GM23338 (cell line): ENCODE data around the gene DNAJC12. TPM values are rescaled to one million over a fixed set of nuclear protein-coding genes. Genes with fewer than 3 reads are reported as not detected.
A peak's percentile ranks its signal among the peaks of the same experiment; 100 is the strongest.

Experiments used
- ATAC-seq: fragments of 200-7000 bp; cut with Tn5 transposase; 3 replicates; pipeline ENCODE4 v1.9.1; 2020
- DNase-seq: peaks from one replicate; pipeline ENCODE4 v3.0.0-alpha.2; 2015; ENCODE audit warnings: low spot score
- H2AFZ ChIP-seq: fragments of 200-600 bp; sonication (generic); 2 replicates; pipeline ENCODE4 v1.8.0; 2016; ENCODE audit warnings: antibody characterized with exemption, mild to moderate bottlenecking, moderate library complexity
- H3F3A ChIP-seq: fragments of 200-600 bp; sonication (generic); replicated peaks from 2 replicates; pipeline ENCODE4 v1.8.0; 2017; ENCODE audit warnings: antibody characterized with exemption, mixed run types, low read depth
- H3K27ac ChIP-seq: fragments of 200-600 bp; sonication (generic); 2 replicates; pipeline ENCODE4 v1.6.1; 2016; ENCODE audit warnings: low read depth
- H3K27me3 ChIP-seq: fragments of 200-600 bp; sonication (generic); 2 replicates; pipeline ENCODE4 v1.8.0; 2016; ENCODE audit warnings: mild to moderate bottlenecking, mixed run types, moderate library complexity; ENCODE audit not compliant: insufficient read depth
- H3K36me3 ChIP-seq: fragments of 200-600 bp; sonication (generic); 2 replicates; pipeline ENCODE4 v1.8.0; 2016; ENCODE audit warnings: mild to moderate bottlenecking; ENCODE audit not compliant: insufficient read depth
- H3K4me1 ChIP-seq: fragments of 200-600 bp; sonication (generic); 2 replicates; pipeline ENCODE4 v1.8.0; 2016; ENCODE audit warnings: mild to moderate bottlenecking, moderate library complexity; ENCODE audit not compliant: insufficient read depth
- H3K4me2 ChIP-seq: fragments of 200-600 bp; sonication (generic); 2 replicates; pipeline ENCODE4 v1.7.1; 2017; ENCODE audit warnings: mixed run types
- H3K4me3 ChIP-seq: fragments of 200-600 bp; sonication (generic); 2 replicates; pipeline ENCODE4 v1.6.1; 2016; ENCODE audit warnings: mixed run types
- H3K79me2 ChIP-seq: fragments of 200-600 bp; sonication (generic); replicated peaks from 2 replicates; pipeline ENCODE4 v1.8.0; 2017; ENCODE audit warnings: mild to moderate bottlenecking; ENCODE audit not compliant: insufficient read depth
- H3K9me2 ChIP-seq: fragments of 200-600 bp; sonication (generic); 2 replicates; pipeline ENCODE4 v1.8.0; 2017; ENCODE audit not compliant: insufficient read depth
- H4K20me1 ChIP-seq: fragments of 200-600 bp; sonication (generic); replicated peaks from 2 replicates; pipeline ENCODE4 v1.8.0; 2017; ENCODE audit warnings: mild to moderate bottlenecking; ENCODE audit not compliant: insufficient read depth
- H3K27ac Mint-ChIP-seq: 2 replicates; pipeline ENCODE4 v1.8.0; 2020; ENCODE audit warnings: inconsistent platforms, mild to moderate bottlenecking, moderate library complexity, mixed read lengths
- H3K27me3 Mint-ChIP-seq: 3 replicates; pipeline ENCODE4 v1.8.0; 2022; ENCODE audit warnings: low read depth, mild to moderate bottlenecking, moderate library complexity, mixed read lengths, inconsistent platforms; ENCODE audit not compliant: insufficient read depth, poor library complexity
- H3K36me3 Mint-ChIP-seq: 3 replicates; pipeline ENCODE4 v1.8.0; 2021; ENCODE audit warnings: low read depth, mild to moderate bottlenecking, inconsistent platforms, moderate library complexity, mixed read lengths
- H3K4me1 Mint-ChIP-seq: 3 replicates; pipeline ENCODE4 v1.8.0; 2020; ENCODE audit warnings: mild to moderate bottlenecking, inconsistent platforms, mixed read lengths
- H3K4me3 Mint-ChIP-seq: 3 replicates; pipeline ENCODE4 v1.8.0; 2021; ENCODE audit warnings: moderate library complexity, mild to moderate bottlenecking, inconsistent platforms, mixed read lengths
- H3K9me3 Mint-ChIP-seq: 3 replicates; pipeline ENCODE4 v1.8.0; 2020; ENCODE audit warnings: moderate library complexity, mild to moderate bottlenecking, inconsistent platforms, mixed read lengths
- CREB1 ChIP-seq: fragments of 250-450 bp; sonication (Bioruptor Pico); IDR thresholded peaks from 2 replicates; pipeline ENCODE4 v1.5.0; 2020; ENCODE audit warnings: low read depth, mild to moderate bottlenecking, moderate library complexity
- EZH2 ChIP-seq: fragments of 200-600 bp; sonication (generic); IDR thresholded peaks from one replicate; pipeline ENCODE4 v1.8.0; 2017; ENCODE audit warnings: antibody characterized with exemption, mild to moderate bottlenecking, low read depth; ENCODE audit not compliant: unreplicated experiment
- EZH2phosphoT487 ChIP-seq: fragments of 200-600 bp; sonication (generic); IDR thresholded peaks from one replicate; pipeline ENCODE4 v1.8.1; 2018; ENCODE audit warnings: antibody characterized with exemption; ENCODE audit not compliant: unreplicated experiment
- JUNB ChIP-seq: IDR thresholded peaks from one replicate; pipeline ENCODE4 v1.6.1; 2016; ENCODE audit warnings: antibody characterized with exemption; ENCODE audit not compliant: unreplicated experiment
- NANOG ChIP-seq: IDR thresholded peaks from 2 replicates; pipeline ENCODE4 v1.6.1; 2016; ENCODE audit warnings: antibody characterized with exemption, borderline replicate concordance
- POLR2AphosphoS5 ChIP-seq: IDR thresholded peaks from 2 replicates; pipeline ENCODE4 v1.6.1; 2016; ENCODE audit warnings: antibody characterized with exemption, low read depth
- STAT1 ChIP-seq: IDR thresholded peaks from one replicate; pipeline ENCODE4 v1.6.1; 2016; ENCODE audit warnings: antibody characterized with exemption; ENCODE audit not compliant: unreplicated experiment
- ZNF114 ChIP-seq: fragments of 250-450 bp; sonication (Bioruptor Pico); IDR thresholded peaks from 2 replicates; pipeline ENCODE4 v1.5.0; 2020; ENCODE audit warnings: mild to moderate bottlenecking, moderate library complexity
- ZNF331 ChIP-seq: fragments of 250-450 bp; sonication (Bioruptor Pico); IDR thresholded peaks from 2 replicates; pipeline ENCODE4 v1.5.0; 2020; ENCODE audit warnings: low read depth, mild to moderate bottlenecking, moderate library complexity
- polyA plus RNA-seq: library from polyadenylated mRNA; unstranded; fragments of >200 nt; fragmentation: Nextera tagmentation; extraction: Ambion mirVana; gene quantifications from 2 replicates; pipeline ENCODE4 v1.2.1, GENCODE V29; 2016
- total RNA-seq: library from RNA; depleted of rRNA; stranded (reverse); fragments of >200 nt; shearing (Covaris generic); gene quantifications from 2 replicates; pipeline ENCODE4 v1.2.3, GENCODE V29; 2014
- TF ChIP-seq, protein P1 (sequence below): IDR thresholded peaks from one replicate; pipeline ENCODE4 v1.6.1; 2018; ENCODE audit warnings: antibody characterized with exemption; ENCODE audit not compliant: unreplicated experiment
- TF ChIP-seq, protein P2 (sequence below): fragments of 250-450 bp; sonication (Bioruptor Pico); IDR thresholded peaks from 2 replicates; pipeline ENCODE4 v1.5.0; 2020; ENCODE audit warnings: mild to moderate bottlenecking, moderate library complexity
- TF ChIP-seq, protein P3 (sequence below), 2 experiments: fragments of 200-600 bp in 1 of 2; sonication (generic) in 1 of 2; conservative IDR thresholded peaks; 2 replicates each; pipeline versions ENCODE4 v1.5.1 to v1.6.1; 2016 to 2017; ENCODE audit warnings: antibody characterized with exemption in 2 of 2, low read depth in 2 of 2, mild to moderate bottlenecking in 2 of 2, moderate library complexity in 1 of 2
- TF ChIP-seq, protein P4 (sequence below): IDR thresholded peaks from 2 replicates; pipeline ENCODE4 v1.6.1; 2016; ENCODE audit warnings: antibody characterized with exemption

The DNAJC12 gene
- total and polyA plus RNA-seq, 2 experiments from 2014 or later, result 2.2 to 4.5 TPM

DNA sequence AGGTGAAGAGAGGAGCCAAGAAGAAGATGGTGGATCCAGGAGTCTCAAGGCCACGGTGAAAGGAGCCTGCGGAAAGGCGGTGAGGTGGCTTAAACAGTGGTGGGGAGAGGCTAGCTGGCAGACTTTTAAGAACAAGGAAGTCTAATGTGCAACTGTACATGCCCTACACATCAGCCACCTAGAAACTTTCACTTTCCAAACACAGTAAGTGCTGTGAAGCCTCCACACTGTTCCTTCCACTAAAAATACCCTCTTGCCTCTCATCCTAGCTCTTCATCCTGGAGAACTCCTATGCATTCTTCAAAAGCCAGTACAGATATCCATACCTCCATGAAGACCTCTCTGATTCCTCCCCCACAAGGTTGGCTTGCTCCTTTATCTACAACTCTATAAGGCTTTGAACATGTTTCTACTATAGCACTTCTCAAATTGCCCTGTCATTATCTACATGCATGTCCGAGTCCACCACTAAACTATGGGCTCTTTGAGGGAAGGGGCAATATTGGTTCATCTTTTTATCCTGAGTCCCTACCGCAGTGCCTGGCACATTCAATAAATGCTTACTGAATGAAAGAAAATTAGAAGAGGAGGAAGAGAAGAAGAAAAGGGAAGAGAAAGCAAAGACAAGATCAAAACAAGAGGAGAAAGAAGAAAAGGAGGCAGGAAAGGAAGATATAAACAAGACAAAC is 54.2 kb downstream of the DNAJC12 start:
- DNase-seq (no peak), ATAC-seq (no peak)
- no peak for TF ChIP-seq ZNF331 (CRISPR knock-in tag)
- TF ChIP-seq EZH2, result no peak
- TF ChIP-seq, protein P1, sequence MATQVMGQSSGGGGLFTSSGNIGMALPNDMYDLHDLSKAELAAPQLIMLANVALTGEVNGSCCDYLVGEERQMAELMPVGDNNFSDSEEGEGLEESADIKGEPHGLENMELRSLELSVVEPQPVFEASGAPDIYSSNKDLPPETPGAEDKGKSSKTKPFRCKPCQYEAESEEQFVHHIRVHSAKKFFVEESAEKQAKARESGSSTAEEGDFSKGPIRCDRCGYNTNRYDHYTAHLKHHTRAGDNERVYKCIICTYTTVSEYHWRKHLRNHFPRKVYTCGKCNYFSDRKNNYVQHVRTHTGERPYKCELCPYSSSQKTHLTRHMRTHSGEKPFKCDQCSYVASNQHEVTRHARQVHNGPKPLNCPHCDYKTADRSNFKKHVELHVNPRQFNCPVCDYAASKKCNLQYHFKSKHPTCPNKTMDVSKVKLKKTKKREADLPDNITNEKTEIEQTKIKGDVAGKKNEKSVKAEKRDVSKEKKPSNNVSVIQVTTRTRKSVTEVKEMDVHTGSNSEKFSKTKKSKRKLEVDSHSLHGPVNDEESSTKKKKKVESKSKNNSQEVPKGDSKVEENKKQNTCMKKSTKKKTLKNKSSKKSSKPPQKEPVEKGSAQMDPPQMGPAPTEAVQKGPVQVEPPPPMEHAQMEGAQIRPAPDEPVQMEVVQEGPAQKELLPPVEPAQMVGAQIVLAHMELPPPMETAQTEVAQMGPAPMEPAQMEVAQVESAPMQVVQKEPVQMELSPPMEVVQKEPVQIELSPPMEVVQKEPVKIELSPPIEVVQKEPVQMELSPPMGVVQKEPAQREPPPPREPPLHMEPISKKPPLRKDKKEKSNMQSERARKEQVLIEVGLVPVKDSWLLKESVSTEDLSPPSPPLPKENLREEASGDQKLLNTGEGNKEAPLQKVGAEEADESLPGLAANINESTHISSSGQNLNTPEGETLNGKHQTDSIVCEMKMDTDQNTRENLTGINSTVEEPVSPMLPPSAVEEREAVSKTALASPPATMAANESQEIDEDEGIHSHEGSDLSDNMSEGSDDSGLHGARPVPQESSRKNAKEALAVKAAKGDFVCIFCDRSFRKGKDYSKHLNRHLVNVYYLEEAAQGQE, result no peak
- TF ChIP-seq NANOG, result no peak
- no peak for TF ChIP-seq ZNF114
- TF ChIP-seq, protein P2, sequence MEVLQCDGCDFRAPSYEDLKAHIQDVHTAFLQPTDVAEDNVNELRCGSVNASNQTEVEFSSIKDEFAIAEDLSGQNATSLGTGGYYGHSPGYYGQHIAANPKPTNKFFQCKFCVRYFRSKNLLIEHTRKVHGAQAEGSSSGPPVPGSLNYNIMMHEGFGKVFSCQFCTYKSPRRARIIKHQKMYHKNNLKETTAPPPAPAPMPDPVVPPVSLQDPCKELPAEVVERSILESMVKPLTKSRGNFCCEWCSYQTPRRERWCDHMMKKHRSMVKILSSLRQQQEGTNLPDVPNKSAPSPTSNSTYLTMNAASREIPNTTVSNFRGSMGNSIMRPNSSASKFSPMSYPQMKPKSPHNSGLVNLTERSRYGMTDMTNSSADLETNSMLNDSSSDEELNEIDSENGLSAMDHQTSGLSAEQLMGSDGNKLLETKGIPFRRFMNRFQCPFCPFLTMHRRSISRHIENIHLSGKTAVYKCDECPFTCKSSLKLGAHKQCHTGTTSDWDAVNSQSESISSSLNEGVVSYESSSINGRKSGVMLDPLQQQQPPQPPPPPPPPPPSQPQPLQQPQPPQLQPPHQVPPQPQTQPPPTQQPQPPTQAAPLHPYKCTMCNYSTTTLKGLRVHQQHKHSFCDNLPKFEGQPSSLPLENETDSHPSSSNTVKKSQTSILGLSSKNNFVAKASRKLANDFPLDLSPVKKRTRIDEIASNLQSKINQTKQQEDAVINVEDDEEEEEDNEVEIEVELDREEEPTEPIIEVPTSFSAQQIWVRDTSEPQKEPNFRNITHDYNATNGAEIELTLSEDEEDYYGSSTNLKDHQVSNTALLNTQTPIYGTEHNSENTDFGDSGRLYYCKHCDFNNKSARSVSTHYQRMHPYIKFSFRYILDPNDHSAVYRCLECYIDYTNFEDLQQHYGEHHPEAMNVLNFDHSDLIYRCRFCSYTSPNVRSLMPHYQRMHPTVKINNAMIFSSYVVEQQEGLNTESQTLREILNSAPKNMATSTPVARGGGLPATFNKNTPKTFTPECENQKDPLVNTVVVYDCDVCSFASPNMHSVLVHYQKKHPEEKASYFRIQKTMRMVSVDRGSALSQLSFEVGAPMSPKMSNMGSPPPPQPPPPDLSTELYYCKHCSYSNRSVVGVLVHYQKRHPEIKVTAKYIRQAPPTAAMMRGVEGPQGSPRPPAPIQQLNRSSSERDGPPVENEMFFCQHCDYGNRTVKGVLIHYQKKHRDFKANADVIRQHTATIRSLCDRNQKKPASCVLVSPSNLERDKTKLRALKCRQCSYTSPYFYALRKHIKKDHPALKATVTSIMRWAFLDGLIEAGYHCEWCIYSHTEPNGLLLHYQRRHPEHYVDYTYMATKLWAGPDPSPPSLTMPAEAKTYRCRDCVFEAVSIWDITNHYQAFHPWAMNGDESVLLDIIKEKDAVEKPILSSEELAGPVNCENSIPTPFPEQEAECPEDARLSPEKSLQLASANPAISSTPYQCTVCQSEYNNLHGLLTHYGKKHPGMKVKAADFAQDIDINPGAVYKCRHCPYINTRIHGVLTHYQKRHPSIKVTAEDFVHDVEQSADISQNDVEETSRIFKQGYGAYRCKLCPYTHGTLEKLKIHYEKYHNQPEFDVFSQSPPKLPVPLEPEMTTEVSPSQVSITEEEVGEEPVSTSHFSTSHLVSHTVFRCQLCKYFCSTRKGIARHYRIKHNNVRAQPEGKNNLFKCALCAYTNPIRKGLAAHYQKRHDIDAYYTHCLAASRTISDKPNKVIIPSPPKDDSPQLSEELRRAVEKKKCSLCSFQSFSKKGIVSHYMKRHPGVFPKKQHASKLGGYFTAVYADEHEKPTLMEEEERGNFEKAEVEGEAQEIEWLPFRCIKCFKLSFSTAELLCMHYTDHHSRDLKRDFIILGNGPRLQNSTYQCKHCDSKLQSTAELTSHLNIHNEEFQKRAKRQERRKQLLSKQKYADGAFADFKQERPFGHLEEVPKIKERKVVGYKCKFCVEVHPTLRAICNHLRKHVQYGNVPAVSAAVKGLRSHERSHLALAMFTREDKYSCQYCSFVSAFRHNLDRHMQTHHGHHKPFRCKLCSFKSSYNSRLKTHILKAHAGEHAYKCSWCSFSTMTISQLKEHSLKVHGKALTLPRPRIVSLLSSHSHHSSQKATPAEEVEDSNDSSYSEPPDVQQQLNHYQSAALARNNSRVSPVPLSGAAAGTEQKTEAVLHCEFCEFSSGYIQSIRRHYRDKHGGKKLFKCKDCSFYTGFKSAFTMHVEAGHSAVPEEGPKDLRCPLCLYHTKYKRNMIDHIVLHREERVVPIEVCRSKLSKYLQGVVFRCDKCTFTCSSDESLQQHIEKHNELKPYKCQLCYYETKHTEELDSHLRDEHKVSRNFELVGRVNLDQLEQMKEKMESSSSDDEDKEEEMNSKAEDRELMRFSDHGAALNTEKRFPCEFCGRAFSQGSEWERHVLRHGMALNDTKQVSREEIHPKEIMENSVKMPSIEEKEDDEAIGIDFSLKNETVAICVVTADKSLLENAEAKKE, result no peak
- TF ChIP-seq, protein P3, sequence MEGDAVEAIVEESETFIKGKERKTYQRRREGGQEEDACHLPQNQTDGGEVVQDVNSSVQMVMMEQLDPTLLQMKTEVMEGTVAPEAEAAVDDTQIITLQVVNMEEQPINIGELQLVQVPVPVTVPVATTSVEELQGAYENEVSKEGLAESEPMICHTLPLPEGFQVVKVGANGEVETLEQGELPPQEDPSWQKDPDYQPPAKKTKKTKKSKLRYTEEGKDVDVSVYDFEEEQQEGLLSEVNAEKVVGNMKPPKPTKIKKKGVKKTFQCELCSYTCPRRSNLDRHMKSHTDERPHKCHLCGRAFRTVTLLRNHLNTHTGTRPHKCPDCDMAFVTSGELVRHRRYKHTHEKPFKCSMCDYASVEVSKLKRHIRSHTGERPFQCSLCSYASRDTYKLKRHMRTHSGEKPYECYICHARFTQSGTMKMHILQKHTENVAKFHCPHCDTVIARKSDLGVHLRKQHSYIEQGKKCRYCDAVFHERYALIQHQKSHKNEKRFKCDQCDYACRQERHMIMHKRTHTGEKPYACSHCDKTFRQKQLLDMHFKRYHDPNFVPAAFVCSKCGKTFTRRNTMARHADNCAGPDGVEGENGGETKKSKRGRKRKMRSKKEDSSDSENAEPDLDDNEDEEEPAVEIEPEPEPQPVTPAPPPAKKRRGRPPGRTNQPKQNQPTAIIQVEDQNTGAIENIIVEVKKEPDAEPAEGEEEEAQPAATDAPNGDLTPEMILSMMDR (conservative IDR thresholded peaks at IDR 0.05; ENCODE audit: low read depth in 2 of 2), result no peak
- no peak for TF ChIP-seq CREB1 (CRISPR knock-in tag)
- no peak for TF ChIP-seq JUNB
- TF ChIP-seq POLR2AphosphoS5, result no peak
- no peak for TF ChIP-seq EZH2phosphoT487
- no peak for TF ChIP-seq STAT1
- TF ChIP-seq, protein P4, sequence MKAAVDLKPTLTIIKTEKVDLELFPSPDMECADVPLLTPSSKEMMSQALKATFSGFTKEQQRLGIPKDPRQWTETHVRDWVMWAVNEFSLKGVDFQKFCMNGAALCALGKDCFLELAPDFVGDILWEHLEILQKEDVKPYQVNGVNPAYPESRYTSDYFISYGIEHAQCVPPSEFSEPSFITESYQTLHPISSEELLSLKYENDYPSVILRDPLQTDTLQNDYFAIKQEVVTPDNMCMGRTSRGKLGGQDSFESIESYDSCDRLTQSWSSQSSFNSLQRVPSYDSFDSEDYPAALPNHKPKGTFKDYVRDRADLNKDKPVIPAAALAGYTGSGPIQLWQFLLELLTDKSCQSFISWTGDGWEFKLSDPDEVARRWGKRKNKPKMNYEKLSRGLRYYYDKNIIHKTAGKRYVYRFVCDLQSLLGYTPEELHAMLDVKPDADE, result no peak
- Mint-ChIP-seq H3K9me3 (no peaks in the 10 kb centered on the region; the same call in 2 of the 3 replicates), H3K27me3 (peaks cover 5% of the 10 kb centered on the region), H3K27ac (no peak overlapping the region), H3K4me1 (peaks cover 6% of the 10 kb centered on the region), H3K4me3 (no peak overlapping the region), H3K36me3 (no peaks in the 10 kb centered on the region)
- no peaks in the 10 kb centered on the region for H3K9me2 ChIP-seq
- no peaks in the 10 kb centered on the region for H4K20me1 ChIP-seq
- H3F3A ChIP-seq, result no peaks in the 10 kb centered on the region
- peak overlapping the region; percentile 28; the same call in 1 of the 2 replicates for H2AFZ ChIP-seq
- H3K4me1 ChIP-seq, result no peaks in the 10 kb centered on the region; the same call in 1 of the 2 replicates
- H3K27me3 ChIP-seq, result no peaks in the 10 kb centered on the region
- no peak overlapping the region for H3K4me3 ChIP-seq
- H3K27ac ChIP-seq, result no peak overlapping the region
- no peak overlapping the region for H3K4me2 ChIP-seq
- H3K79me2 ChIP-seq, result no peaks in the 10 kb centered on the region
- no peaks in the 10 kb centered on the region for H3K36me3 ChIP-seq
